GM19099 (cell line): ENCODE results near the gene PYDC1.

ENCODE experiments used
- POLR2A ChIP-seq: IDR thresholded peaks from 3 replicates; pipeline ENCODE4 v1.6.1; 2011; ENCODE audit warnings: low read depth; ENCODE audit not compliant: insufficient read length; ENCODE audit errors: extremely low read depth

The PYDC1 gene

GRCh38 chr16:31204871-31205666 is 11.9 kb downstream of the PYDC1 start:
- no peak for TF ChIP-seq POLR2A

DNA sequence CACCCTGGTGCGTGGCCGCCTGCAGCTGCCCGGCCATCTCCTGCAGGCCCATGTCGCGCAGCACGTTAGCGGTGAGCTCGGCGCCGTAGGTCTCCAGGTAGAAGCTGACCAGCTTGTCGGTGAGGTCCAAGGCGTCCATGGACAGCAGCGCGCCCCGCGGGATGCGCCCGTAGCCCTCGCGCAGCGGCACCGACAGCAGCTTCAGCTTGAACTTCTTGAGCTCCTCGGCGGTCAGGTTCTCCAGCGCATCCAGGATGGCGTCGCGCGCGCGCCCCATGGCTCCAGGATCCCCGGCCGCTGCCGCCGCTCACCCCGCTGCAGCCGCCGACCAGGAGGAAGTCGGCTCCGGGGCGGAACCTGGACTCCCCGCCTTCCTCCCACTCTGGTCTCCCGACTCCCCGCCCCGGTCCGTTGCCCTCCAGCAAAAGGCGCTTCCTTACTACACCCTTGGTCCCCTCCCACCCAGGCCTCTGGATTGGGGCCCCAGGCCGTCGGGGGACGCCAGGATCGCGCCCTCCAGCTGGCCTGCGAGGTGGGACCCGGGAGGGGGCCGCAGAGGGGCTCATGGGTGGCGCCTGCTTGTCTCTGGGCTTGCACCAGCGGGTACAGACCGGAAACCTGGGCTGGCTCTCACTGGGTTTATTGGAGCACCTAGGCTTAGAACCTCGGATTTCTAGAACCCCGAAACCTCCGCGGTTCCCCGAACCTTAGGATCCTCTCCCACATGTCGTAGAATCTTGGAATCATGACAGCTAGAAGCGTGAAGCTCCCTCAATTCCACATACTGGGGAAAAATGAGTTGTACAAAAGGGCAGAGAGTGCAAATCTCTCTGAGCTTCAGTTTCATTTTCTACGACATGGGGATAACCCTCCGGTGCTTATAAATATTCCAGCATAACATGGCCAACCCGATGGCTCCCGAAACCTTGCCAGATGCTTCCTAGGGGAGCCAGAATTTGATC is 14.2 kb downstream of the PYDC1 start, which contains the start of gene PYCARD:
PYCARD (minus strand) TSS at position 347 of the 962 bp plus-strand sequence; CDS start at position 277, 70 bp downstream.
- peak; percentile 43 for TF ChIP-seq POLR2A

DNA sequence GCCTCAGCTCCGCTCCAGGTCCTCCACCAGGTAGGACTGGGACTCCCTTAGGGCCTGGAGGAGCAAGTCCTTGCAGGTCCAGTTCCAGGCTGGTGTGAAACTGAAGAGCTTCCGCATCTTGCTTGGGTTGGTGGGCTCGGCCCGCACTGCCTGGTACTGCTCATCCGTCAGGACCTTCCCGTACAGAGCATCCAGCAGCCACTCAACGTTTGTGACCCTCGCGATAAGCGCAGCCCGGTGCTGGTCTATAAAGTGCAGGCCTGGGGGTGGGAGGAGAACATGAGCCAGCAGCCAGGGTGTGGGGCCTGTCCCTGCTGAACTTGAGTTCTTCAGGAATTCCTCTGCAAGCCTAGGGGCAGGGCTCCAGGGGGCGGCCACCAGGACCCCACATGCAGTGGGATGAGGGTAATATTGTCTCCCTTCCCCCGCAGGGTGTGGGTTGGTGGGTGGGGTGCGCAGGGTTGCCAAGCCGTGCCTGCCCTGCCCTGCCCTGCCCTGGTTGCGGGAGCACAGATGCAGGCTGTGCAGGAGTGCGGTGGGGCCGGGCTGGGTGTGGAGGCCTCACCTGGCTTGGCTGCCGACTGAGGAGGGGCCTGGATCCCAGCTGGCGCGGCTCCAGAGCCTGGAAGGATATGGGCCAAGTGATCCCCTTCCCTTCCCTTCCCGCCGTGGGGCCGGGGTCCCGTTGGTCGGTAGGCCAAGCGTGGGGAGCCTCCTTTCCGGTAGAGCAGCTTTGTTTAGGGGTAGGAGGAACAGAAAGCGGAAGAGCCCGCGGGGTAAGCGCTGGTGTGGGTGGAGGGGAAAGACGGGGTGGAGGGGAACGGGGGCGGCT is 15.1 kb downstream of the PYDC1 start:
- no peak for TF ChIP-seq POLR2A

- TF ChIP-seq POLR2A: no peak
Observed at GRCh38 chr16:31200821-31201568, 15.9 kb downstream of the PYDC1 start.

GRCh38 chr16:31199430-31200041 is 17.4 kb downstream of the PYDC1 start:
- TF ChIP-seq POLR2A: peak; percentile 21

GRCh38 chr16:31198207-31198882 is 18.6 kb downstream of the PYDC1 start:
- no peak for TF ChIP-seq POLR2A

DNA sequence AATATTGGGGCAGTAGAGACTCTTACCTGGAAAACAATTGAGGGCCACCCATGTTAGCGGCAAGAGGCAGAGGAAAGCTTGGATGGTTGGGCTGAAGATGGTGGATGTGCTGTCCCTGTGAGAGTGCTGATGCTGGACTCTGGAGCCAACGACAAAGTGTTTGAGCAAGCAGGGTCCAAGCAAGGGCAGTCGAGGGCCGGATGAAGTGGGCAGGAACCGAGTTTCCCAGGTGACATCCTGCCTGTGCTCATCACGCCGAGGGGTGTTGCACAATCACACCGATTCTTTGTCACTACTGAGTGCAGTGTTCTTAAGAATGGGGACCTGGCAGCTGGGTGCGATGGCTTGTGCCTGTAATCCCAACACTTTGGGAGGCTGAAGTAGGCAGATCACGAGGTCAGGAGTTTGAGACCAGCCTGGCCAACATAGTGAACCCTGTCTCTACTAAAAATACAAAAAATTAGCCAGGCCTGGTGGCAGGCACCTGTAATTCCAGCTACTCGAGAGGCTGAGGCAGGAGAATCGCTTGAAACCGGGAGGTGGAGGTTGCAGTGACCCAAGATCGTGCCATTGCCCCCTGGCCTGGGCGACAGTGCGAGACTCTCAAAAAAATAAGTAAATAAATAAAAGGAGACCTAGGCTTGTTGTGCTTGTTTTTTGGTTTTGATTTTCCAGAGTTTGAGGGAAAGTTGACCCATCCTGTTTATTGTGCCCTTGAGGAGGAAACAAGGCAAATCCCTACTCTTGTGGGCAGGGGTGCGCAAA is 20.4 kb downstream of the PYDC1 start:
- no peak for TF ChIP-seq POLR2A

DNA sequence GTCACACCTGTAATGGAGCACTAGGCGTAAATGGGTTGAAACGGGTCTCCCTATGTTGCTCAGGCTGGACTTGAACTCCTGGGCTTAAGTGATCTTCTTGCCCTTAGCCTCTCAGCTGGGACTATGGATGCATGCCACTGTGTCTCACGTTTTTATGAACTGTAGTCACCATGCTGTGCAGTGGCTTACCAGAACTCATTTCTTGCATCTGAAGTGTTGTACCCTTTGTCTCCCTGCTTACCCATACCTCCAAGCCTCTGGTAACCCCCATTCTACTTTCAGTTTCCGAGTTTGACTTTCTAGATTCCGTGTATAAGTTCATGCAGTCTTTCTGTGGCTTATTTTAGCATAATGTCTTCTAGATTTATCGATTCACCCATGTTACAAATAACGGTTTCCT is 22.0 kb downstream of the PYDC1 start:
- TF ChIP-seq POLR2A: no peak

DNA sequence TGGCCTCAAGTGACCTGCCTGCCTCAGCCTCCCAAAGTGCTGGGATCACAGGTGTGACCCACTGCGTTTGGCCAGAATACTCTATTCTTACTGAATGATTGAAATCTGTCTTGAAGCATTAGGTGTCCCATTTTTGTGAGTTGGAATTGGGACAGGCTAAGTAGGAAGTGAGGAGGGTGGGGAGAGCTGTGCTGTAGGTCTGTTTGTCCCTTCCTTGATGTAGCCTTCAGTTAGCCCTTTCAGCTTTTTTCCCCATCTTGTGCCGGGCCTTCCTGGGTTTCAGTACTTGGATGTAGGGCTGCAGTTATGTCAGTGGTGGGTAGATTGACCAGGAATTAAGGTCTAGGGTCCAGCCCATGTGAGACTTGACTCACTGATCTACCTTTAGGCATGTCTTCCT is 23.1 kb downstream of the PYDC1 start:
- peak; percentile 21 for TF ChIP-seq POLR2A

DNA sequence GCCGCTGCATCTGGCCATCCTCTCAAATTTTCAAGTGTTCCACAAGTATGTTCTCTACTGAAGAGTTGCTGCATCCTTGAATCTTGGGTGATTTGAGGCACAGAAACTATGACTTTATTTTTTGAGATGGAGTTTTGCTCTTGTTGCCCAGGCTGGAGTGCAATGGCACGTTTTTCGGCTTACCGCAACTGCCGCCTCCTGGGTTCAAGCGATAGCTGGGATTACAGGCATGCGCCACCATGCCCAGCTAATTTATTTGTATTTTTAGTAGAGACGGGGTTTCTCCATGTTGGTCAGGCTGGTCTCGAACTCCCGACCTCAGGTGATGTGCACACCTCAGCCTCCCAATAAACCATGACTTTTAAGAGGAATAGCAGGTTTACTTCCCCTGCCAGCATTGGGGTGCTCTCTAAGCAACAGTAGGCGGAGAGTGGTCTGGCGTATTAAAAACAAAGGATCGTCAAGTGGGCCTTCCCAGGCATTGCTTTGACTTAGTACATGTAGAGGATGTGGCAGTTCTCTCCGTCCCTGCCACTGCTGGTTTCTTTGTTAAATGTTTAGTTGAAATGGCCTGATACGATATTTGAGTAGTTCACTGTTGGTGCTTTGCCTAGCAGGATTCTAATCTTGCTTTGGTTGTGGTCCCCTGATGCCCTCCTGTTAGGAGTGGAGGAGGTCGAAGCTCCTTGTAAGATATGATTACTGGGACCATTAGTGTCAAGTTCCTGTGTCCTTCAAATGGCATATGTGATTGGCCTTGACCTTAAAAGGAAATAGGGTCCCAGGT is 23.9 kb downstream of the PYDC1 start:
- TF ChIP-seq POLR2A: no peak

DNA sequence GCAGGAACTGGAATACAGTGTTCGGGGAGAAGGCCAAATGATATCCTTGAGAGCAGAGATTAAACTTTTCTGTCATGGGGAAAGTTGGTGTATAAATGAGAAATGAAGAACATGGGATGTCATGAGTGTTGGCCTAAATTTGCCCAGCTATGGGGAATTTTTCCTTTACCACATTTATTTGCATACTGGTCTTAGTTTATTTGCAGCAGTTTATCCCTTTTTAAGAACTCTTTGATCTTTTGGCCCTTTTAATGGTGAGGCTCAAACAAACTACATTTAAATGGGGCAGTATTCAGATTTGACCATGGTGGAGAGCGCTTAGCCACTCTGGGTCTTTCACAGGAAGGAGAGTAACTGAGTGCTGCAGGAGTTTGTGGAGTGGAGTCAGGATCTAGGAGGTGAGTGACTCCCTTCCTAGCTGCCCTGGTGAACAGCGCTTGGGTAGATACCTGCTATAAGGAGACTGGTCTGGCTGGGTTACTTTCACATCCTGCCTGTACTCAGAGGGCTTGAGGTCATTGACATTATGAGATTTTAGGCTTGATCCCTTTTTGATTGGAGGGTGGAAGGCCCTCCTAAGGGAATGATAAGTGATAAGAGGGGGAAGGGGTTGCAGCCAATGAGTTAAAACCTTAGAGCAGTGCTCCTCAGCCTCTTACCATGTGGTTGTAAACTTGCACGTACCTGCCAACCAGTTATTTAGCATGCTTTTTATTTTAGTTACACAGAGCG is 25.1 kb downstream of the PYDC1 start:
- TF ChIP-seq POLR2A: no peak
